IMR-90 (cell line): ENCODE data around the gene CD70. TPM values are rescaled to one million over a fixed set of nuclear protein-coding genes. Genes with fewer than 3 reads are reported as not detected.

Experiments used
- ATAC-seq: fragments of 200-7000 bp; cut with Tn5 transposase; 2 replicates; pipeline ENCODE4 v1.9.1; 2020; ENCODE audit warnings: low read depth, mild to moderate bottlenecking, moderate library complexity
- BruUV-seq: library from RNA; stranded (reverse); fragments of 400-500 nt; replicated peaks from 2 replicates; lab custom pipeline; 2021; lab: Mats Ljungman, UMichigan
- CTCF ChIA-PET: fragments of 300-600 bp; formaldehyde crosslinking; extraction: SDS; loops from one replicate; lab custom pipeline; 2021; ENCODE audit warnings: antibody characterized with exemption; lab: Yijun Ruan, JAX
- POLR2A ChIA-PET: fragments of 300-600 bp; sonication (Branson Sonifier 250); formaldehyde crosslinking; loops from one replicate; lab custom pipeline; 2022; ENCODE audit warnings: antibody characterized with exemption; ENCODE audit not compliant: unreplicated experiment; lab: Charles Lee
- DNase-seq: peaks from one replicate; pipeline ENCODE4 v3.0.0; 2013
- H2AFZ ChIP-seq: replicated peaks from 2 replicates; pipeline ENCODE3; 2013; ENCODE audit warnings: low read length, mild to moderate bottlenecking; ENCODE audit not compliant: poor library complexity
- H2AK5ac ChIP-seq: 2 replicates; pipeline ENCODE4 v1.6.1; 2013; ENCODE audit warnings: low read depth, low read length, inconsistent platforms
- H2AK9ac ChIP-seq: replicated peaks from 2 replicates; pipeline ENCODE3; 2013; ENCODE audit warnings: mild to moderate bottlenecking, low read depth, low read length, moderate library complexity; ENCODE audit not compliant: poor library complexity
- H2BK120ac ChIP-seq: 2 replicates; pipeline ENCODE4 v1.6.1; 2013; ENCODE audit warnings: low read depth, low read length, inconsistent platforms
- H2BK15ac ChIP-seq: 3 replicates; pipeline ENCODE4 v1.6.1; 2013; ENCODE audit warnings: low read depth, low read length, inconsistent platforms
- H2BK20ac ChIP-seq: 2 replicates; pipeline ENCODE4 v1.6.1; 2013; ENCODE audit warnings: low read depth, mild to moderate bottlenecking, inconsistent platforms, low read length, moderate library complexity
- H2BK5ac ChIP-seq: 2 replicates; pipeline ENCODE4 v1.6.1; 2013; ENCODE audit warnings: mild to moderate bottlenecking, low read depth, low read length, inconsistent platforms; ENCODE audit not compliant: poor library complexity, severe bottlenecking
- H3K14ac ChIP-seq: replicated peaks from 2 replicates; pipeline ENCODE4 v1.6.1; 2013; ENCODE audit warnings: low read depth, low read length, inconsistent platforms
- H3K18ac ChIP-seq: 2 replicates; pipeline ENCODE4 v1.6.1; 2013; ENCODE audit warnings: low read depth, low read length, control low read depth
- H3K23ac ChIP-seq: 2 replicates; pipeline ENCODE4 v1.6.1; 2013; ENCODE audit warnings: low read depth, low read length, inconsistent platforms
- H3K27ac ChIP-seq: 2 replicates; pipeline ENCODE4 v1.5.1; 2013; ENCODE audit warnings: mild to moderate bottlenecking, control low read depth, low read length; ENCODE audit not compliant: insufficient read depth
- H3K27me3 ChIP-seq: 2 replicates; pipeline ENCODE4 v1.6.1; 2013; ENCODE audit warnings: low read length; ENCODE audit not compliant: control insufficient read depth, insufficient read depth
- H3K36me3 ChIP-seq: 2 replicates; pipeline ENCODE4 v1.6.1; 2013; ENCODE audit warnings: low read length, mixed read lengths; ENCODE audit not compliant: control insufficient read depth, insufficient read depth
- H3K4ac ChIP-seq: 2 replicates; pipeline ENCODE4 v1.6.1; 2013; ENCODE audit warnings: low read depth, low read length, inconsistent platforms
- H3K4me1 ChIP-seq: 2 replicates; pipeline ENCODE4 v1.6.1; 2013; ENCODE audit warnings: low read length, mixed read lengths; ENCODE audit not compliant: control insufficient read depth, insufficient read depth
- H3K4me2 ChIP-seq: 2 replicates; pipeline ENCODE4 v1.6.1; 2013; ENCODE audit warnings: low read depth, mild to moderate bottlenecking, control low read depth, low read length, moderate library complexity
- H3K4me3 ChIP-seq: 2 replicates; pipeline ENCODE4 v1.5.1; 2013; ENCODE audit warnings: low read depth, mild to moderate bottlenecking, control low read depth, low read length, moderate library complexity; ENCODE audit not compliant: insufficient read depth
- H3K56ac ChIP-seq: 2 replicates; pipeline ENCODE4 v1.6.1; 2013; ENCODE audit warnings: low read length, inconsistent platforms; ENCODE audit not compliant: insufficient read depth; ENCODE audit errors: extremely low read depth
- H3K79me1 ChIP-seq, 2 experiments: 2 replicates each; pipeline ENCODE4 v1.6.1; 2013; ENCODE audit warnings: low read length in 2 of 2, inconsistent platforms in 1 of 2, low read depth in 1 of 2
- H3K9ac ChIP-seq: 2 replicates; pipeline ENCODE4 v1.6.1; 2013; ENCODE audit warnings: low read depth, low read length, control low read depth
- H3K9me1 ChIP-seq: 2 replicates; pipeline ENCODE4 v1.6.1; 2013; ENCODE audit warnings: low read length, inconsistent platforms; ENCODE audit not compliant: insufficient read depth
- H3K9me3 ChIP-seq: 2 replicates; pipeline ENCODE4 v1.6.1; 2013; ENCODE audit warnings: low read length; ENCODE audit not compliant: control insufficient read depth, insufficient read depth
- H4K20me1 ChIP-seq: 2 replicates; pipeline ENCODE4 v1.6.1; 2013; ENCODE audit warnings: low read length, inconsistent platforms; ENCODE audit not compliant: insufficient read depth
- H4K5ac ChIP-seq: 2 replicates; pipeline ENCODE4 v1.6.1; 2013; ENCODE audit warnings: mild to moderate bottlenecking, low read depth, low read length, control low read depth
- H4K8ac ChIP-seq, 2 experiments: 2 replicates each; pipeline ENCODE4 v1.6.1; 2013; ENCODE audit warnings: low read depth in 2 of 2, low read length in 2 of 2, control low read depth in 1 of 2, inconsistent platforms in 1 of 2
- H4K91ac ChIP-seq: 2 replicates; pipeline ENCODE4 v1.6.1; 2013; ENCODE audit warnings: low read depth, low read length, inconsistent platforms; ENCODE audit not compliant: insufficient read depth
- BHLHE40 ChIP-seq: fragments of 150-350 bp; IDR thresholded peaks from 2 replicates; pipeline ENCODE4 v1.6.1; 2016; ENCODE audit warnings: mild to moderate bottlenecking, low read depth, low read length
- CEBPB ChIP-seq: IDR thresholded peaks from 2 replicates; pipeline ENCODE4 v1.6.1; 2012; ENCODE audit warnings: low read depth, low read length, improper control_type of control experiment
- CHD1 ChIP-seq: IDR thresholded peaks from 2 replicates; pipeline ENCODE4 v1.6.1; 2012; ENCODE audit warnings: low read depth, low read length, improper control_type of control experiment
- CTCF ChIP-seq: conservative IDR thresholded peaks from 2 replicates; pipeline ENCODE4 v1.5.1; 2012; ENCODE audit warnings: mild to moderate bottlenecking, low read depth, low read length, improper control_type of control experiment
- ELK1 ChIP-seq: fragments of 150-350 bp; IDR thresholded peaks from 2 replicates; pipeline ENCODE4 v1.6.1; 2016; ENCODE audit warnings: low read depth, mild to moderate bottlenecking, low read length, moderate library complexity, borderline replicate concordance
- FOS ChIP-seq: fragments of 150-350 bp; IDR thresholded peaks from 2 replicates; pipeline ENCODE4 v1.6.1; 2016; ENCODE audit warnings: low read depth, low read length
- MAFK ChIP-seq: IDR thresholded peaks from 2 replicates; pipeline ENCODE4 v1.6.1; 2012; ENCODE audit warnings: low read depth, low read length, improper control_type of control experiment
- MAZ ChIP-seq: IDR thresholded peaks from 2 replicates; pipeline ENCODE4 v1.6.1; 2012; ENCODE audit warnings: low read depth, mild to moderate bottlenecking, low read length, improper control_type of control experiment, moderate library complexity, borderline replicate concordance
- MXI1 ChIP-seq: IDR thresholded peaks from 2 replicates; pipeline ENCODE4 v1.6.1; 2012; ENCODE audit warnings: low read depth, mild to moderate bottlenecking, low read length, moderate library complexity, borderline replicate concordance
- NFE2L2 ChIP-seq: fragments of 150-350 bp; IDR thresholded peaks from 2 replicates; pipeline ENCODE4 v1.6.1; 2016; ENCODE audit warnings: low read depth, mild to moderate bottlenecking, low read length
- POLR2A ChIP-seq: IDR thresholded peaks from 2 replicates; pipeline ENCODE4 v1.6.1; 2012; ENCODE audit warnings: mild to moderate bottlenecking, low read depth, low read length
- RAD21 ChIP-seq: IDR thresholded peaks from 2 replicates; pipeline ENCODE4 v1.6.1; 2012; ENCODE audit warnings: low read length, improper control_type of control experiment
- RCOR1 ChIP-seq: IDR thresholded peaks from 2 replicates; pipeline ENCODE4 v1.6.1; 2012; ENCODE audit warnings: mild to moderate bottlenecking, low read length, improper control_type of control experiment; ENCODE audit not compliant: insufficient replicate concordance
- RFX5 ChIP-seq: IDR thresholded peaks from 2 replicates; pipeline ENCODE4 v1.8.0; 2012; ENCODE audit warnings: low read depth, mild to moderate bottlenecking, low read length, moderate library complexity
- SMC3 ChIP-seq: fragments of 150-350 bp; IDR thresholded peaks from 2 replicates; pipeline ENCODE4 v1.6.1; 2016; ENCODE audit warnings: low read depth, mild to moderate bottlenecking, antibody characterized with exemption, low read length, moderate library complexity
- WGBS, 2 experiments: methylation state at CpG; one replicate each; pipeline versions ENCODE4 v1.1.5 to v1.1.7; 2013; ENCODE audit warnings: missing lambda C conversion rate in 2 of 2; ENCODE audit not compliant: insufficient read length in 1 of 2; ENCODE audit errors: extremely low coverage in 2 of 2; 5-methylcytosine and 5-hydroxymethylcytosine counted together
- dilution Hi-C: fragments of 300-500 bp; cut with HindIII; formaldehyde crosslinking; loops from one replicate; pipeline ENCODE4 v1.14.3; 2018; ENCODE audit warnings: low sequenced_read_pairs; ENCODE audit not compliant: unreplicated experiment
- in situ Hi-C: fragments of 300-500 bp; cut with MboI; formaldehyde crosslinking; loops from 3 replicates; pipeline ENCODE4 v1.14.3; 2019; ENCODE audit warnings: low sequenced_read_pairs, inconsistent platforms, mixed read lengths
- intact Hi-C: fragments of 100-400 bp; cut with micrococcal nuclease; formaldehyde crosslinking; loops from 2 replicates; pipeline ENCODE4 v1.10.0; 2022
- polyA plus RNA-seq, 3 experiments: library from polyadenylated mRNA; depleted of rRNA; stranded (reverse); fragments of >200 nt; gene quantifications; 2 replicates each; pipeline ENCODE4 v1.2.3, GENCODE V29; 2012; ENCODE audit warnings: low replicate concordance in 1 of 3
- total RNA-seq: library from RNA; depleted of rRNA; stranded (reverse); fragments of >200 nt; gene quantifications from 2 replicates; pipeline ENCODE4 v1.2.3, GENCODE V29; 2012
- TF ChIP-seq, protein P1 (sequence below): fragments of 150-350 bp; IDR thresholded peaks from 2 replicates; pipeline ENCODE4 v1.6.1; 2017; ENCODE audit warnings: mild to moderate bottlenecking, antibody characterized with exemption, low read length, low read depth

CD70 gene
- total and polyA plus RNA-seq, 2 of the 4 experiments (the other 2 are of a cell fraction): not detected

DNA sequence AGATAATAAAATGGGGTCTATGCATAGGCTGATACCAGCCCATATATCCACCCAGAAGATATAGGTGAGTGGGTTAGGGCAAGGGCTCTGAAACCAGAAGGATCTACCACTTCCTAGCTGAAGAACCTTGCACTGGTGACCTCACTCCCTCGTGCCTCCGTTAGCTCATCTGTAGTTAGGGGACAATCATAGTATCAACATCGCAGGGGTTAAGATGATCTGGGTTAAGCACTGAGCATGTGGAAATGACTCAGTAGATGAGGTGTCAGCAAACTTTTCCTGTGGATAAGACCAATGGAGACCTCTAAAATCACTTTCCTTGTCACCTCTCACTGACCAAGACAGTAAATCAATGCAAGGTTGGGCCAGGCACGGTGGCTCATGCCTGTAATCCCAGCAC is 48.5 kb upstream of the CD70 start:
- no peak overlapping the region for H3K4me3 ChIP-seq
- no peak overlapping the region for H2BK120ac ChIP-seq
- TF ChIP-seq RAD21: no peak
- no peak for TF ChIP-seq MXI1
- no peak for TF ChIP-seq RFX5
- TF ChIP-seq MAZ: no peak
- TF ChIP-seq BHLHE40: no peak
- no peak for TF ChIP-seq NFE2L2
- no peak for TF ChIP-seq SMC3
- no peak for TF ChIP-seq CEBPB
- no peak for TF ChIP-seq CHD1
- no peak for TF ChIP-seq RCOR1
- TF ChIP-seq FOS: no peak
- TF ChIP-seq ELK1: no peak
- TF ChIP-seq, protein P1, sequence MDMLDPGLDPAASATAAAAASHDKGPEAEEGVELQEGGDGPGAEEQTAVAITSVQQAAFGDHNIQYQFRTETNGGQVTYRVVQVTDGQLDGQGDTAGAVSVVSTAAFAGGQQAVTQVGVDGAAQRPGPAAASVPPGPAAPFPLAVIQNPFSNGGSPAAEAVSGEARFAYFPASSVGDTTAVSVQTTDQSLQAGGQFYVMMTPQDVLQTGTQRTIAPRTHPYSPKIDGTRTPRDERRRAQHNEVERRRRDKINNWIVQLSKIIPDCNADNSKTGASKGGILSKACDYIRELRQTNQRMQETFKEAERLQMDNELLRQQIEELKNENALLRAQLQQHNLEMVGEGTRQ: no peak
- no peak for TF ChIP-seq CTCF
- TF ChIP-seq POLR2A: no peak
- no peak for TF ChIP-seq MAFK
- no peak overlapping the region for H2BK15ac ChIP-seq
- no peaks in the 10 kb centered on the region for H4K20me1 ChIP-seq
- no peak overlapping the region for H2BK20ac ChIP-seq
- no peak for DNase-seq
- peaks cover 8% of the 10 kb centered on the region; the same call in 1 of the 2 replicates for H3K9me3 ChIP-seq
- no peaks in the 10 kb centered on the region for H3K79me1 ChIP-seq
- H3K14ac ChIP-seq: no peak overlapping the region
- H3K18ac ChIP-seq: no peak overlapping the region
- ChIA-PET POLR2A (no interaction called here), CTCF (no interaction called here)
- no peak overlapping the region for H2AK9ac ChIP-seq
- H3K27me3 ChIP-seq: no peaks in the 10 kb centered on the region
- no peak overlapping the region for H2AK5ac ChIP-seq
- no peak overlapping the region for H2BK5ac ChIP-seq
- H3K4ac ChIP-seq: no peak overlapping the region
- in situ Hi-C loops (no loop called here), dilution Hi-C loops (no loop called here), intact Hi-C loops (no loop called here)
- no peaks in the 10 kb centered on the region for H3K9me1 ChIP-seq
- no peak overlapping the region for H4K8ac ChIP-seq
- no peak overlapping the region for H3K9ac ChIP-seq
- no peak for ATAC-seq
- H3K56ac ChIP-seq: no peak overlapping the region
- no peak overlapping the region for H3K27ac ChIP-seq
- H3K4me2 ChIP-seq: no peak overlapping the region
- no peak overlapping the region for H3K23ac ChIP-seq
- H3K4me1 ChIP-seq: no peaks in the 10 kb centered on the region
- no TSS peak for BruUV-seq
- no peak overlapping the region for H2AFZ ChIP-seq
- H4K5ac ChIP-seq: no peak overlapping the region
- WGBS, 2 experiments: no CpG with 5 or more reads among the region's 4 CpGs
- H4K91ac ChIP-seq: no peak overlapping the region
- no peaks in the 10 kb centered on the region for H3K36me3 ChIP-seq
